ENCODE data around the gene VAMP1. TPM values are rescaled to one million over a fixed set of nuclear protein-coding genes. Genes with fewer than 3 reads are reported as not detected.

Gene VAMP1
- total and polyA plus RNA-seq, 2 of the 13 experiments (the other 11 are each of a cell fraction or from before 2014, with no cell fraction given), result 2.5 to 7.4 TPM

DNA sequence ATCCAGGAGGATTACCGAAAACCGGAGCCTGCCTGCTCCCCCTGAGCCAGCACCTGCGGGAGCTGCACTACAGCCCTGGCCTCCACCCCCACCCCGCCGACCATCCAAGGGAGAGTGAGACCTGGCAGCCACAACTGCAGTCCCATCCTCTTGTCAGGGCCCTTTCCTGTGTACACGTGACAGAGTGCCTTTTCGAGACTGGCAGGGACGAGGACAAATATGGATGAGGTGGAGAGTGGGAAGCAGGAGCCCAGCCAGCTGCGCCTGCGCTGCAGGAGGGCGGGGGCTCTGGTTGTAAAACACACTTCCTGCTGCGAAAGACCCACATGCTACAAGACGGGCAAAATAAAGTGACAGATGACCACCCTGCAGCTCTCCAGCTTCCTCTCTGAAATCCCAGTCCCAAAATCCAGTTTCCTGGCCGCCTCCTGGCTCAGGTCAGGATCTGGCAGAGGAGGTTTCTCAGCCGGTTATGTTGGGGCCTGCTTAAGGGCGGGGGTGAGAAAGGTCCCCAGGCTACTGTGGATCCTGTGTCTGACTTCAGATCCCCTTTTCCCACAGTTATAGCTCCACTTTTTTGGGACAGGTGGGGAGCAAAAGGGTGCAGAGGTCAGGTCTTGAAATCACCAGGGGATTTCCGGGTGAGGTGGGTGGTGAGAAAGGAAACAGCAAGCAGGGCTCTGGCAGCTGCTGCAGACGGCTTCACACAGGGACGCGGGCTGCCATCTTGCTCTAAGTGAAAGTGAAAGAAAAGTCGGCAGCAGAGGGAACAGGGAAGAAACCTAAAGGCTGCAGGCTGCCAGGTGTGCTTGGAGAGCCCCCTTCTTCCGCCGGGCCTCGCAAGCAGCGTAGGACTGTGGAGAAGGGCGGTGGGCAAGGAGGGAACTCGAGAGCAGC is 18.9 kb downstream of the VAMP1 start, which contains the start of gene TAPBPL (continued):
- TF ChIP-seq, protein P1, sequence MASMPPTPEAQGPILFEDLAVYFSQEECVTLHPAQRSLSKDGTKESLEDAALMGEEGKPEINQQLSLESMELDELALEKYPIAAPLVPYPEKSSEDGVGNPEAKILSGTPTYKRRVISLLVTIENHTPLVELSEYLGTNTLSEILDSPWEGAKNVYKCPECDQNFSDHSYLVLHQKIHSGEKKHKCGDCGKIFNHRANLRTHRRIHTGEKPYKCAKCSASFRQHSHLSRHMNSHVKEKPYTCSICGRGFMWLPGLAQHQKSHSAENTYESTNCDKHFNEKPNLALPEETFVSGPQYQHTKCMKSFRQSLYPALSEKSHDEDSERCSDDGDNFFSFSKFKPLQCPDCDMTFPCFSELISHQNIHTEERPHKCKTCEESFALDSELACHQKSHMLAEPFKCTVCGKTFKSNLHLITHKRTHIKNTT (CRISPR knock-in tag; IDR thresholded peaks at IDR 0.05), result no peak
- TF ChIP-seq, protein P2, sequence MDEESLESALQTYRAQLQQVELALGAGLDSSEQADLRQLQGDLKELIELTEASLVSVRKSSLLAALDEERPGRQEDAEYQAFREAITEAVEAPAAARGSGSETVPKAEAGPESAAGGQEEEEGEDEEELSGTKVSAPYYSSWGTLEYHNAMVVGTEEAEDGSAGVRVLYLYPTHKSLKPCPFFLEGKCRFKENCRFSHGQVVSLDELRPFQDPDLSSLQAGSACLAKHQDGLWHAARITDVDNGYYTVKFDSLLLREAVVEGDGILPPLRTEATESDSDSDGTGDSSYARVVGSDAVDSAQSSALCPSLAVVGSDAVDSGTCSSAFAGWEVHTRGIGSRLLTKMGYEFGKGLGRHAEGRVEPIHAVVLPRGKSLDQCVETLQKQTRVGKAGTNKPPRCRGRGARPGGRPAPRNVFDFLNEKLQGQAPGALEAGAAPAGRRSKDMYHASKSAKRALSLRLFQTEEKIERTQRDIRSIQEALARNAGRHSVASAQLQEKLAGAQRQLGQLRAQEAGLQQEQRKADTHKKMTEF (CRISPR knock-in tag; IDR thresholded peaks at IDR 0.05), result no peak; the same call in 1 of the 2 replicates
- peak; percentile 39; the same call in 1 of the 2 replicates for TF ChIP-seq ZFP82 (CRISPR knock-in tag; IDR thresholded peaks at IDR 0.05; ENCODE audit: borderline replicate concordance)
- no peak; the same call in 1 of the 2 replicates for TF ChIP-seq ZNF292 (CRISPR knock-in tag; IDR thresholded peaks at IDR 0.05; ENCODE audit: borderline replicate concordance, low read depth)
- peak; percentile 54 for TF ChIP-seq KDM5A (IDR thresholded peaks at IDR 0.05; ENCODE audit: borderline replicate concordance, low read length)
- TF ChIP-seq ZNF34 (CRISPR knock-in tag; IDR thresholded peaks at IDR 0.05; ENCODE audit: borderline replicate concordance), result no peak
- peak; percentile 24 for TF ChIP-seq ZNF431 (CRISPR knock-in tag; IDR thresholded peaks at IDR 0.05; ENCODE audit: borderline replicate concordance, low read depth)
- peak; percentile 80; the same call in 1 of the 2 replicates for TF ChIP-seq IRX3 (CRISPR knock-in tag; IDR thresholded peaks at IDR 0.05; ENCODE audit: borderline replicate concordance, low read depth)
- TF ChIP-seq ZNF432 (CRISPR knock-in tag; IDR thresholded peaks at IDR 0.05; ENCODE audit: borderline replicate concordance), result no peak
- no peak for TF ChIP-seq ADNP (CRISPR knock-in tag; IDR thresholded peaks at IDR 0.05)
- no peak for TF ChIP-seq ZNF570 (CRISPR knock-in tag; IDR thresholded peaks at IDR 0.05; ENCODE audit: borderline replicate concordance)
- TF ChIP-seq, protein P3, sequence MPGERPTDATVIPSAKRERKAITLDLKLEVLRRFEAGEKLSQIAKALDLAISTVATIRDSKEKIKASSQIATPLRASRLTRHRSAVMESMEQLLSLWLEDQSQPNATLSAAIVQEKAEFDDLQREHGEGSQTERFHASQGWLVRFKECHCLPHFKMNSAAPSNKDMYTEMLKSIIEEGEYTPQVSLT (CRISPR knock-in tag; IDR thresholded peaks at IDR 0.05; ENCODE audit: borderline replicate concordance, low read depth), result no peak
- peak; percentile 61; the same call in 1 of the 2 replicates for TF ChIP-seq NFKB2 (CRISPR knock-in tag; IDR thresholded peaks at IDR 0.05; ENCODE audit: borderline replicate concordance)
- no peak for TF ChIP-seq NRL (CRISPR knock-in tag; IDR thresholded peaks at IDR 0.05; ENCODE audit: borderline replicate concordance)
- peak; percentile 57 for TF ChIP-seq ZFP90 (CRISPR knock-in tag; IDR thresholded peaks at IDR 0.05; ENCODE audit: borderline replicate concordance)
- no peak for TF ChIP-seq ZBTB33 (CRISPR knock-in tag; IDR thresholded peaks at IDR 0.05)
- TF ChIP-seq HMGA1 (CRISPR knock-in tag; conservative IDR thresholded peaks at IDR 0.05), result no peak
- 0 out of 2 replicates have a peak, but pooled peaks have one; percentile 35 for TF ChIP-seq ZSCAN9 (CRISPR knock-in tag; IDR thresholded peaks at IDR 0.05; ENCODE audit: borderline replicate concordance)
- TF ChIP-seq KMT2A (CRISPR knock-in tag; IDR thresholded peaks at IDR 0.05), result peak; percentile 59
- no peak for TF ChIP-seq NONO (IDR thresholded peaks at IDR 0.05)
- peak; percentile 59 for TF ChIP-seq NONO (CRISPR knock-in tag; conservative IDR thresholded peaks at IDR 0.05)
- no peak for TF ChIP-seq ZNF441 (CRISPR knock-in tag; IDR thresholded peaks at IDR 0.05; ENCODE audit: borderline replicate concordance)
- TF ChIP-seq PLRG1 (conservative IDR thresholded peaks at IDR 0.05), result no peak
- peak; percentile 89 for TF ChIP-seq ZNF337 (CRISPR knock-in tag; IDR thresholded peaks at IDR 0.05; ENCODE audit: borderline replicate concordance, low read depth)
- TF ChIP-seq STAG1 (CRISPR knock-in tag; IDR thresholded peaks at IDR 0.05), result no peak
